Glutamatergic neuron (in vitro differentiated cells): Measurements from ENCODE around the gene PPFIA2. TPM values are rescaled to one million over a fixed set of nuclear protein-coding genes. Genes with fewer than 3 reads are reported as not detected.

Experiments used
- DNase-seq: peaks from one replicate; pipeline ENCODE4 v3.0.0; 2022
- H3K27ac Mint-ChIP-seq: one replicate; pipeline ENCODE4 v1.8.0; 2020; ENCODE audit warnings: mild to moderate bottlenecking, mixed read lengths, inconsistent platforms; ENCODE audit not compliant: unreplicated experiment
- H3K27me3 Mint-ChIP-seq: one replicate; pipeline ENCODE4 v1.8.0; 2020; ENCODE audit warnings: mild to moderate bottlenecking, moderate library complexity, mixed read lengths, inconsistent platforms; ENCODE audit not compliant: unreplicated experiment
- H3K36me3 Mint-ChIP-seq: one replicate; pipeline ENCODE4 v1.8.0; 2020; ENCODE audit warnings: mild to moderate bottlenecking, mixed read lengths, inconsistent platforms; ENCODE audit not compliant: unreplicated experiment
- H3K4me1 Mint-ChIP-seq: one replicate; pipeline ENCODE4 v1.8.0; 2020; ENCODE audit warnings: mild to moderate bottlenecking, low read depth, mixed read lengths, inconsistent platforms; ENCODE audit not compliant: unreplicated experiment
- H3K4me3 Mint-ChIP-seq: one replicate; pipeline ENCODE4 v1.8.0; 2020; ENCODE audit warnings: mild to moderate bottlenecking, mixed read lengths, inconsistent platforms; ENCODE audit not compliant: unreplicated experiment
- H3K9me3 Mint-ChIP-seq: one replicate; pipeline ENCODE4 v1.8.0; 2020; ENCODE audit warnings: mild to moderate bottlenecking, moderate library complexity, mixed read lengths, inconsistent platforms; ENCODE audit not compliant: unreplicated experiment
- CTCF ChIP-seq: fragments of 200-600 bp; sonication (generic); IDR thresholded peaks from one replicate; pipeline ENCODE4 v1.5.0; 2021; ENCODE audit not compliant: partially characterized antibody, unreplicated experiment
- total RNA-seq: library from RNA; stranded (reverse); fragmentation: NEBNext Ultra II Directional; extraction: Animal tissue kit (Norgen Biotek cat#: 25700); gene quantifications from one replicate; pipeline ENCODE4 v1.2.1, GENCODE V29; 2021; ENCODE audit not compliant: unreplicated experiment

Gene PPFIA2
- total RNA-seq, 1 donor from 2014 or later = 31.1 TPM

- no peak for TF ChIP-seq CTCF
- H3K27ac Mint-ChIP-seq = no peak overlapping the region
- no peak for DNase-seq
- no peak overlapping the region for H3K4me3 Mint-ChIP-seq
- no peaks in the 10 kb centered on the region for H3K9me3 Mint-ChIP-seq
- no peaks in the 10 kb centered on the region for H3K36me3 Mint-ChIP-seq
- no peaks in the 10 kb centered on the region for H3K27me3 Mint-ChIP-seq
- peaks cover 27% of the 10 kb centered on the region for H3K4me1 Mint-ChIP-seq
These were observed 186.7 kb downstream of the PPFIA2 start for GRCh38 chr12:81572411-81572810.

GRCh38 chr12:81570234-81570633 lies 188.9 kb downstream of the PPFIA2 start:
- Mint-ChIP-seq H3K27me3 (no peaks in the 10 kb centered on the region), H3K9me3 (peaks cover 3% of the 10 kb centered on the region), H3K36me3 (peaks cover 3% of the 10 kb centered on the region), H3K27ac (no peak overlapping the region), H3K4me1 (peaks cover 27% of the 10 kb centered on the region), H3K4me3 (no peak overlapping the region)
- no peak for DNase-seq
- TF ChIP-seq CTCF = no peak

- peaks cover 6% of the 10 kb centered on the region for H3K36me3 Mint-ChIP-seq
- H3K27ac Mint-ChIP-seq = no peak overlapping the region
- H3K4me3 Mint-ChIP-seq = no peak overlapping the region
- peaks cover 2% of the 10 kb centered on the region for H3K27me3 Mint-ChIP-seq
- peaks cover 4% of the 10 kb centered on the region for H3K9me3 Mint-ChIP-seq
- DNase-seq = no peak
- no peaks in the 10 kb centered on the region for H3K4me1 Mint-ChIP-seq
- TF ChIP-seq CTCF = no peak
These were observed 194.9 kb downstream of the PPFIA2 start for GRCh38 chr12:81564237-81564636.

- H3K27me3 Mint-ChIP-seq = peaks cover 2% of the 10 kb centered on the region
- H3K4me1 Mint-ChIP-seq = no peaks in the 10 kb centered on the region
- H3K36me3 Mint-ChIP-seq = no peaks in the 10 kb centered on the region
- H3K27ac Mint-ChIP-seq = no peak overlapping the region
- no peak for TF ChIP-seq CTCF
- DNase-seq = no peak
- H3K4me3 Mint-ChIP-seq = no peak overlapping the region
- no peaks in the 10 kb centered on the region for H3K9me3 Mint-ChIP-seq
These were observed 201.1 kb downstream of the PPFIA2 start for GRCh38 chr12:81558031-81558430.

- DNase-seq = no peak
- H3K27me3 Mint-ChIP-seq = no peaks in the 10 kb centered on the region
- H3K27ac Mint-ChIP-seq = no peak overlapping the region
- H3K4me3 Mint-ChIP-seq = no peak overlapping the region
- H3K9me3 Mint-ChIP-seq = no peaks in the 10 kb centered on the region
- no peaks in the 10 kb centered on the region for H3K36me3 Mint-ChIP-seq
- TF ChIP-seq CTCF = no peak
- peaks cover 13% of the 10 kb centered on the region for H3K4me1 Mint-ChIP-seq
These were observed 212.3 kb downstream of the PPFIA2 start for GRCh38 chr12:81546811-81547210.
